CD1c-positive myeloid dendritic cell (primary cell): Measurements from ENCODE around the gene GRB7.
"Not testable (repeated sequence)": the region's sequence is repeated elsewhere in the genome, so short reads cannot be mapped to it uniquely, and the experiment has no call there.

ENCODE experiments used
- DNase-seq: peaks from one replicate; pipeline ENCODE4 v3.0.0-alpha.2; 2016; ENCODE audit errors: extremely low spot score

GRB7 gene

GRCh38 chr17:39751637-39752036, 13.9 kb downstream of the GRB7 start:
- no peak for DNase-seq

- DNase-seq = no peak
Measured at GRCh38 chr17:39752241-39752881, 14.6 kb downstream of the GRB7 start.

GRCh38 chr17:39753514-39754160, 15.9 kb downstream of the GRB7 start:
- DNase-seq = no peak

- DNase-seq = peak; percentile 98
Measured at GRCh38 chr17:39754161-39754957, 16.6 kb downstream of the GRB7 start.

GRCh38 chr17:39754958-39755553, 17.3 kb downstream of the GRB7 start:
- peak; percentile 32 for DNase-seq

GRCh38 chr17:39755554-39756379, 18.0 kb downstream of the GRB7 start:
- DNase-seq = peak; percentile 23

GRCh38 chr17:39756380-39757079, 18.8 kb downstream of the GRB7 start:
- DNase-seq = no peak

GRCh38 chr17:39757176-39757662, 19.5 kb downstream of the GRB7 start:
- DNase-seq = no peak

- DNase-seq = peak; percentile 7
Measured at GRCh38 chr17:39757931-39758873, 20.5 kb downstream of the GRB7 start.

GRCh38 chr17:39759204-39759603, 21.5 kb downstream of the GRB7 start:
- no peak for DNase-seq

- no peak for DNase-seq
Measured at GRCh38 chr17:39761861-39762496, 24.2 kb downstream of the GRB7 start.

GRCh38 chr17:39763051-39763820, 25.5 kb downstream of the GRB7 start:
- no peak for DNase-seq

GRCh38 chr17:39764171-39764570, 26.4 kb downstream of the GRB7 start:
- not testable (repeated sequence) for DNase-seq

- DNase-seq = no peak
Measured at GRCh38 chr17:39765175-39765574, 27.4 kb downstream of the GRB7 start.

GRCh38 chr17:39765766-39766165, 28.0 kb downstream of the GRB7 start:
- DNase-seq = no peak

GRCh38 chr17:39767147-39767546, 29.4 kb downstream of the GRB7 start:
- no peak for DNase-seq

GRCh38 chr17:39769974-39770587, 32.3 kb downstream of the GRB7 start:
- DNase-seq = peak; percentile 32

GRCh38 chr17:39772415-39772814, 34.7 kb downstream of the GRB7 start:
- no peak for DNase-seq
